A549 (cell line): ENCODE results near the gene PDGFC.

Source experiments
- BHLHE40 ChIP-seq: IDR thresholded peaks from 2 replicates; pipeline ENCODE4 v1.6.1; 2012; ENCODE audit warnings: low read depth, low read length, inconsistent platforms
- EP300 ChIP-seq, 2 experiments: fragments of >200 bp; sonication (Bioruptor Twin); formaldehyde crosslinking; IDR thresholded peaks; 2 replicates in 1 of 2; 3 replicates in 1 of 2; pipeline ENCODE4 v1.6.1; 2016 to 2017
- FOSL2 ChIP-seq, 2 experiments: fragments of 450-650 bp in 1 of 2; fragments of >200 bp in 1 of 2; sonication (Bioruptor Twin) in 1 of 2; formaldehyde crosslinking; IDR thresholded peaks; 2 replicates each; pipeline versions ENCODE4 v1.5.0 to v1.6.1; 2016 to 2020; ENCODE audit warnings: mild to moderate bottlenecking in 1 of 2, moderate library complexity in 1 of 2
- HOXA7 ChIP-seq: fragments of 250-450 bp; sonication (Bioruptor Pico); IDR thresholded peaks from 2 replicates; pipeline ENCODE4 v1.5.0; 2020; ENCODE audit warnings: mild to moderate bottlenecking, moderate library complexity
- KDM5A ChIP-seq: fragments of 200-600 bp; sonication (generic); IDR thresholded peaks from 2 replicates; pipeline ENCODE4 v1.6.1; 2016; ENCODE audit warnings: antibody characterized with exemption, mild to moderate bottlenecking
- MYC ChIP-seq: IDR thresholded peaks from 2 replicates; pipeline ENCODE4 v1.6.1; 2012; ENCODE audit warnings: mild to moderate bottlenecking, inconsistent platforms, low read length, improper control_type of control experiment, borderline replicate concordance
- POLR2A ChIP-seq: IDR thresholded peaks from 2 replicates; pipeline ENCODE4 v1.6.1; 2012; ENCODE audit warnings: mild to moderate bottlenecking, low read length
- RNF2 ChIP-seq: fragments of 200-600 bp; sonication (generic); IDR thresholded peaks from 2 replicates; pipeline ENCODE4 v1.6.1; 2016; ENCODE audit warnings: low read depth, mild to moderate bottlenecking, antibody characterized with exemption, moderate library complexity, borderline replicate concordance
- TF ChIP-seq, protein P1 (sequence below): fragments of >200 bp; sonication (Bioruptor Twin); formaldehyde crosslinking; IDR thresholded peaks from 3 replicates; pipeline ENCODE4 v1.5.1; 2016
- TF ChIP-seq, protein P2 (sequence below): fragments of 200-600 bp; sonication (generic); IDR thresholded peaks from 2 replicates; pipeline ENCODE4 v1.6.1; 2016; ENCODE audit warnings: antibody characterized with exemption, mild to moderate bottlenecking, moderate library complexity
- TF ChIP-seq, protein P3 (sequence below): IDR thresholded peaks from 2 replicates; pipeline ENCODE4 v1.6.1; 2012

GRCh38 chr4:156931267-156931666 lies 40.3 kb downstream of the PDGFC start:
- peak; percentile 89 to 92; a peak in 4 of 5 replicates for TF ChIP-seq EP300 (IDR thresholded peaks at IDR 0.05)
- TF ChIP-seq, protein P1, sequence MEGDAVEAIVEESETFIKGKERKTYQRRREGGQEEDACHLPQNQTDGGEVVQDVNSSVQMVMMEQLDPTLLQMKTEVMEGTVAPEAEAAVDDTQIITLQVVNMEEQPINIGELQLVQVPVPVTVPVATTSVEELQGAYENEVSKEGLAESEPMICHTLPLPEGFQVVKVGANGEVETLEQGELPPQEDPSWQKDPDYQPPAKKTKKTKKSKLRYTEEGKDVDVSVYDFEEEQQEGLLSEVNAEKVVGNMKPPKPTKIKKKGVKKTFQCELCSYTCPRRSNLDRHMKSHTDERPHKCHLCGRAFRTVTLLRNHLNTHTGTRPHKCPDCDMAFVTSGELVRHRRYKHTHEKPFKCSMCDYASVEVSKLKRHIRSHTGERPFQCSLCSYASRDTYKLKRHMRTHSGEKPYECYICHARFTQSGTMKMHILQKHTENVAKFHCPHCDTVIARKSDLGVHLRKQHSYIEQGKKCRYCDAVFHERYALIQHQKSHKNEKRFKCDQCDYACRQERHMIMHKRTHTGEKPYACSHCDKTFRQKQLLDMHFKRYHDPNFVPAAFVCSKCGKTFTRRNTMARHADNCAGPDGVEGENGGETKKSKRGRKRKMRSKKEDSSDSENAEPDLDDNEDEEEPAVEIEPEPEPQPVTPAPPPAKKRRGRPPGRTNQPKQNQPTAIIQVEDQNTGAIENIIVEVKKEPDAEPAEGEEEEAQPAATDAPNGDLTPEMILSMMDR: no peak
- TF ChIP-seq HOXA7 (CRISPR knock-in tag): no peak
- TF ChIP-seq BHLHE40: no peak
- no peak for TF ChIP-seq POLR2A
- TF ChIP-seq, protein P2, sequence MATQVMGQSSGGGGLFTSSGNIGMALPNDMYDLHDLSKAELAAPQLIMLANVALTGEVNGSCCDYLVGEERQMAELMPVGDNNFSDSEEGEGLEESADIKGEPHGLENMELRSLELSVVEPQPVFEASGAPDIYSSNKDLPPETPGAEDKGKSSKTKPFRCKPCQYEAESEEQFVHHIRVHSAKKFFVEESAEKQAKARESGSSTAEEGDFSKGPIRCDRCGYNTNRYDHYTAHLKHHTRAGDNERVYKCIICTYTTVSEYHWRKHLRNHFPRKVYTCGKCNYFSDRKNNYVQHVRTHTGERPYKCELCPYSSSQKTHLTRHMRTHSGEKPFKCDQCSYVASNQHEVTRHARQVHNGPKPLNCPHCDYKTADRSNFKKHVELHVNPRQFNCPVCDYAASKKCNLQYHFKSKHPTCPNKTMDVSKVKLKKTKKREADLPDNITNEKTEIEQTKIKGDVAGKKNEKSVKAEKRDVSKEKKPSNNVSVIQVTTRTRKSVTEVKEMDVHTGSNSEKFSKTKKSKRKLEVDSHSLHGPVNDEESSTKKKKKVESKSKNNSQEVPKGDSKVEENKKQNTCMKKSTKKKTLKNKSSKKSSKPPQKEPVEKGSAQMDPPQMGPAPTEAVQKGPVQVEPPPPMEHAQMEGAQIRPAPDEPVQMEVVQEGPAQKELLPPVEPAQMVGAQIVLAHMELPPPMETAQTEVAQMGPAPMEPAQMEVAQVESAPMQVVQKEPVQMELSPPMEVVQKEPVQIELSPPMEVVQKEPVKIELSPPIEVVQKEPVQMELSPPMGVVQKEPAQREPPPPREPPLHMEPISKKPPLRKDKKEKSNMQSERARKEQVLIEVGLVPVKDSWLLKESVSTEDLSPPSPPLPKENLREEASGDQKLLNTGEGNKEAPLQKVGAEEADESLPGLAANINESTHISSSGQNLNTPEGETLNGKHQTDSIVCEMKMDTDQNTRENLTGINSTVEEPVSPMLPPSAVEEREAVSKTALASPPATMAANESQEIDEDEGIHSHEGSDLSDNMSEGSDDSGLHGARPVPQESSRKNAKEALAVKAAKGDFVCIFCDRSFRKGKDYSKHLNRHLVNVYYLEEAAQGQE: no peak
- TF ChIP-seq MYC: no peak
- no peak for TF ChIP-seq RNF2
- no peak for TF ChIP-seq KDM5A
- TF ChIP-seq, protein P3, sequence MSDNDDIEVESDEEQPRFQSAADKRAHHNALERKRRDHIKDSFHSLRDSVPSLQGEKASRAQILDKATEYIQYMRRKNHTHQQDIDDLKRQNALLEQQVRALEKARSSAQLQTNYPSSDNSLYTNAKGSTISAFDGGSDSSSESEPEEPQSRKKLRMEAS: peak; percentile 49
- peak; percentile 54; the same call in 1 of the 2 replicates for TF ChIP-seq FOSL2 (IDR thresholded peaks at IDR 0.05)
- peak; percentile 51 for TF ChIP-seq FOSL2 (CRISPR knock-in tag; IDR thresholded peaks at IDR 0.05)
